HG03159 (cell line): ENCODE measurements around the gene CHRD.

Experiments used
- ATAC-seq: cut with Tn5 transposase; IDR thresholded peaks from one replicate; pipeline ENCODE4 v1.9.1; 2021; ENCODE audit warnings: mild to moderate bottlenecking, moderate library complexity; ENCODE audit not compliant: unreplicated experiment

Gene CHRD

GRCh38 chr3:184360929-184361531, 18.8 kb upstream of the CHRD start:
- no peak for ATAC-seq

- ATAC-seq = no peak
Observed at GRCh38 chr3:184361532-184361931, 18.3 kb upstream of the CHRD start, which contains the start of the genes CLCN2 and POLR2H. Gene CLCN2, minus strand, starts transcription at chr3:184361605. Its CDS starts 126 bp downstream, at chr3:184361479. Gene POLR2H, plus strand, starts transcription at chr3:184361710. Its CDS starts 1,783 bp downstream, at chr3:184363493.

GRCh38 chr3:184361932-184362667, 17.8 kb upstream of the CHRD start:
- ATAC-seq = no peak

- ATAC-seq = peak; percentile 90
Observed at GRCh38 chr3:184362668-184363546, 16.9 kb upstream of the CHRD start.

GRCh38 chr3:184366619-184367289, 13.1 kb upstream of the CHRD start:
- ATAC-seq = no peak

- no peak for ATAC-seq
Observed at GRCh38 chr3:184368116-184368515, 11.7 kb upstream of the CHRD start.

- ATAC-seq = no peak
Observed at GRCh38 chr3:184368586-184369183, 11.2 kb upstream of the CHRD start.

GRCh38 chr3:184371570-184372018, 8.3 kb upstream of the CHRD start:
- peak; percentile 83 for ATAC-seq

GRCh38 chr3:184372296-184372821, 7.5 kb upstream of the CHRD start:
- no peak for ATAC-seq

- no peak for ATAC-seq
Observed at GRCh38 chr3:184372911-184373310, 6.9 kb upstream of the CHRD start.

- ATAC-seq = no peak
Observed at GRCh38 chr3:184373422-184373821, 6.4 kb upstream of the CHRD start.

GRCh38 chr3:184375747-184376461, 4.0 kb upstream of the CHRD start:
- no peak for ATAC-seq

- ATAC-seq = no peak
Observed at GRCh38 chr3:184377374-184377773, 2.5 kb upstream of the CHRD start.

GRCh38 chr3:184377882-184378445, 1.9 kb upstream of the CHRD start, which contains the start of gene THPO:
Gene THPO, minus strand, starts transcription at chr3:184378207. Its CDS starts 1,948 bp downstream, at chr3:184376259.
- no peak for ATAC-seq

GRCh38 chr3:184378651-184379357, 1.1 kb upstream of the CHRD start:
- ATAC-seq = no peak

GRCh38 chr3:184380185-184380626, 352 bp downstream of the CHRD start:
- no peak for ATAC-seq

- ATAC-seq = no peak
Observed at GRCh38 chr3:184380627-184381260, 890 bp downstream of the CHRD start.
